ENCODE results near the gene DHRS3.
"Not testable (repeated sequence)": the region's sequence is repeated elsewhere in the genome, so short reads cannot be mapped to it uniquely, and the experiment has no call there.

The DHRS3 gene

DNA sequence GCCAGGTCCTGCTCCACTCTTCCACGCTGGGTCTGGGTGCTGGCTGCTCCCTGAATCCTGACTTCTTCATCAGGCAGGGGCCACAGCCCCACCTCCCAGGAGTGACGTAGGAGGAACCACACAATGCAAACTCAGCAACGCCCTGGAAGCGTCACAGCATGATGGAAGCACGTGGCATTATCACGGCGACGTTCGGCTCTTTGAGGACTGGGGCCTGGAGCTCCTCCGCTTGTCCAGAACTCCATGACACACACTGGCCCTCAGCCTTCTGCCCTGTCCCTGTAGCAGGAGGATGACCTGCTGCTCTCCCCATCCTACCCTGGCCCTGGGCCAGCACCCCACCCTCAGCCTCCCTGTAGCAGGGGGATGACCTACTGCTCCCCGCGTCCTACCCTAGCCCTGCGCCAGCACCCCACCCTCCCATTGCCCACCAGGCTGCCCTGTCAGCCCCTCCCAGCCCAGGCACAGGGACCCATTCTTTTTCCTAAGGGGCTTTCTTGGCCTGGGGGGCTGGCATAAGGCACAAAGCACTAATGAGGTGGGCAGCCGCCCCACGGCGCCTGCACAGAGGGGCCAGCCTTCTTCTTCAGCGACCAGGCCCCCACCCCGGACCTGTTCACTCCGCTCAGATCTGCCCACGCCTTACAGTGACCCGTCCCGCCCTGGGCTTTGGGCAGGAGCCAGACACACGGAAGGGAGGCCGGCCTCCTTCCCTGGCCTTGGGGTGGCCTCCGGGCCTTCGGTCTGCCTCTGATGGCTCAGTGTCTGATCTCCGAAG is 65.7 kb downstream of the DHRS3 start:
- no peak for DNase-seq

- no peak for DNase-seq
Measured at GRCh38 chr1:12551584-12551983, 66.4 kb downstream of the DHRS3 start.

DNA sequence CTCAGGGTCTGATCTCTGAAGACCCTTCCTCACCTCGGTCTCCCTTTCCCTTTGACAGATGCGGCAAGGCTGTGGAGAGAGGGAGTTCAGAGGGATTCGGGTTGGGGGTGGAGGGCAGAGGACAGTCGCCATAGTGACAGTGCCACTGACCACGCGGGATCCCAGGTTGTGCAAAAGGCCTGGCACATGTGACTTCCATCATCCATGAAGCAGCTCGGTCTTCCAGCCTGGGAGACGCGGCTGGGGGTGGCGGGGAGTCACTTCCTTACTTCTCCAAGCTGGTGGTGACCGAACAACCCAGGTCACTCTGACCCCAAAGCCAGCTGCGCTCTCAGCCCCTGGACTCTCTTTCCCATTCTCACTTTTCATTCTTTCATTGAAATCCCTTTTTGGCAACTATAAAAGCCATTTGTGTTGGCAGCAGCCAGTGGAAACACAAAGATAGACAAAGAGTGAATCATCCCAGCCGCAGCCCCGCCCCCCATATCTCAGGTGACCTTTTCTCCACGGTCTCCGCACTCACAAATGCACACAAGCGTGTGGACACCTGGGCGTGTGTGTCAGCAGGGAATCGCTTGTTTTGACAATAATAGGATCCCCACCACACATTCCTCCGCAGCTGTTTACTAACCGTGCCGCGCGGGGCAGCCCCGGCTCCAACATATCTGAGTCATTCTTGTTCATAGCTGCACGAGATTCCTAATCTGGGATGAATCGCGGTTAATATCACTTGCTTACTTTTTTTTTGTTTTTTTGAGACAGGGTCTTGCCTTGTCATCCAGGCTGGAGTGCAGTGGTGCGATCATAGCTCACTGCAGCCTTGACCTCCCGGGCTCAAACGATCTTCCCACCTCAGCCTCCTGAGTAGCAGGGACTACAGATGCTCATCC is 68.3 kb downstream of the DHRS3 start:
- DNase-seq = peak; percentile 87

GRCh38 chr1:12548973-12549459 is 69.0 kb downstream of the DHRS3 start:
- peak; percentile 26 for DNase-seq

GRCh38 chr1:12548279-12548972 is 69.6 kb downstream of the DHRS3 start:
- no peak for DNase-seq

- DNase-seq = no peak
Measured at GRCh38 chr1:12547586-12548225, 70.3 kb downstream of the DHRS3 start.

- DNase-seq = no peak
Measured at GRCh38 chr1:12546771-12547585, 71.0 kb downstream of the DHRS3 start.

GRCh38 chr1:12544992-12545391 is 73.0 kb downstream of the DHRS3 start:
- no peak for DNase-seq

DNA sequence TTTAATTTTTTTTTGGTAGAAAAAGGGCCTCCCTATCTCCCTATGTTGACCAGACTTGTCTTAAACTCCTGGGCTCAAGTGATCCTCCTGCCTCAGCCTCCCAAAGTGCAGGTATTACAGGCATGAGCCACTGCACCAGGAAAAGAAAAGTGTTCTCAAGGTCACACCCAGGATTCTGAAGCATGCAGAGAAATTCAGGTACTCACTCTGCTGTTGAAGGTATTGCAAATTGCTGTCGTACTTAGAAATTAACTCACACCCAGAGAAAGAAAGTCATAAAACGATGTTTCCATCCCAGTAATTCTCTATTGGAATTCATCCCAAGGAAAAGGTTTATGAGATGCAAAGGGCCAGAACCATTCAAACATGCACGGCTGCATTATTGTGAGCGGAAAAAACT is 73.7 kb downstream of the DHRS3 start:
- no peak for DNase-seq

- no peak for DNase-seq
Measured at GRCh38 chr1:12543740-12544154, 74.3 kb downstream of the DHRS3 start.

DNA sequence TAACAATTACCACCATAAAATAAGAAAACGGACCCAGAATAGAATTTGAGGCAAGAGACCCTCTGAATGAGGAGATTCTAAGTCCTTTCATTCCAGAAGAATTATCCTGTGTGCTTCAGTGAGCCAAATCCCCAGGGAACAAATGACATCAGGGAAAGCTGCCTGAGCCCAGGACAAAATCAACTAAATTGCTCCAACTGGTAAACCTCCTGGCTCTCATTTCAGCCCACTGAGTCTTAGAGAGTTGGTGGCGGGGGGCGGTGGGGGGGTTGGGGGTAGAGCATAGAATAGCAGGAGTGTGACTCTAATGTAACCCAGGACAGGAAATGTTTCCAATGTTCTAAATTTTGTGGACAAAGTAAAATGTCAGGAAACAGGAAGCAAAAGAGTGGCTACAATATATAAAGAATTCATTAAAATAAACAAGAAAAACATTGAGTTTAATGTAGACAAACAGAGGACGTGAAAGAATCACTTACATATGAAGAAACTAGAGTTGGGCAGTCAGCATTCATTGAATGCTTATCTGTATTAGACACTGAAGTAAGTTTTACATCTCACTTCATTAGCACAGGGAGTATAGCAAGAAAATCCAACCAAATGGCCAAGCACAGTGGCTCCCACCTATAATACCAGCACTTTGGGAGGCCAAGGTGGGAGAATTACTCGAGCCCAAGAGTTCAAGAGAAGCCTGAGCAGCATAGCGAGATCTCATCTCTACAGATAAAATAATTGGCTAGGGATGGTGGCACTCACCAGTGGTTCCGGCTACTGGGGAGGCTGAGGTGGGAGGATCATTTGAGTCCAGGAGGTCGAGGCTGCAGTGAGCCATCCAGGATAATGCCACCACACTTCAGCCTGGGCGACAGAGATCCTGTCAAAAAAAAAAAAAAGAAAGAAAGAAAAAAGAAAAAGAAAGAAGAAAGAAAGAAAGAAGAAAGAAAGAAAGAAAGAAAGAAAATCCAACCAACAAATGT is 75.1 kb downstream of the DHRS3 start:
- no peak for DNase-seq

GRCh38 chr1:12542138-12542465 is 75.9 kb downstream of the DHRS3 start:
- DNase-seq = no peak

DNA sequence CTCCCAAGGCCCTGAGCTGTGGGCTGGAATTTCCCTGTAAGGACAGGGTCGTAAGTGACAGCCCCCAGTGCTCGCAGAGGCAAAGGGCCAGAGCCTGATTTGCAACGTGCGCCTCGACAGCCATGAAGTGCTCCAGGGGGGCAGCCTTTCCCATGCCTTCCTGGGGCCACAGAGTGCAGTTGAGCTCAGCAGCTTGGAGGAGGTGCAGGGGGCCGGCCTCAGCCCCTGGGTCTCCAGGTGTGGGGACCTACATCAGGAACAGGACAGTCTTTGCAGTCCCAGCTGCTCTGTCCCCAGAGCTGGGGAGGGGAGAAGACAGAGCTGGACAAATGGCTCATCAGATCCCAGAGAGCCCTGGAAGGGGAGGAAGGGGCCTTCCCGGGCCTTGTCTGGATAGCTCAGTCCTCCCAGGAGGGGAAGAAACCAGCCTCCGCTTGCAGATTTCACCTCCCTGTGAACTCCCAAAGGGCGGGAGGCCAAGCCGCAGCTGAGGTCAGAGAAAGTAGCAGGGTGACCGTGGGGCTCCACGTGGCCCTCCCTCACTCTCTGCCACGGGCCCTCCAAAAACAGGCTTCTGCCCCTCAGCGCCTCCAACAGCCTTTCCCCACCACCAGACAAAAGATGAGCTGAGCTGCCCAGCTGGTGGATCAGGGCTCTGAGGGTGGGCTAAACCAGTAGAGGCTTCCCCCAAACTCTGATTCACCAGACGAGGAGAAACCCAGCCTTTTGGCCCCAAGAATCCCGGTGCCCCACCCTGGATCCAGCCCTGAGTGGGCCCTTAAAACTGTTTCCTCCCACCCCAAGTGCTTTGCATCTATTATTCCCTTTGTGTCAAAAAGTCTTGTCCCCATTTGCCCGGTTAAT is 76.5 kb downstream of the DHRS3 start:
- no peak for DNase-seq

GRCh38 chr1:12540580-12541273 is 77.3 kb downstream of the DHRS3 start:
- no peak for DNase-seq

GRCh38 chr1:12539705-12540579 is 78.1 kb downstream of the DHRS3 start:
- peak; percentile 94 for DNase-seq

DNA sequence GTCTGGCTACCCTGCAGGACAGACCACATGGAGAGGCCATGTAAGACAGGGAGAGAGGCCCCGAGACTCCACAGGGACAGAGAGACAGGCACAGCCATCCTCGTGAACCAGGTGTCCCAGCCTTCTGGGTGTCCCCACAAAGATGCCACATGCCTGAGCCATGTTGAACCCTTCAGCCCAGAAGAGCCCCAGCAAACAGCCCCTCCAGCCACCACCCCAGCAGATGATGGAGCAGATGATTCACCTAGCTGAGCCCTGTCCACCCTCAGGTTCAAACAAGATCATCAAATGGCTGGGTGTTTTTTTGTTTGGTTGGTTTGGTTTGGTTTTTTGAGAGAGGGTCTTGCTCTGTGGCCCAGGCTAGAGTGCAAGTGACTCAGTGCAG is 78.7 kb downstream of the DHRS3 start:
- no peak for DNase-seq

GRCh38 chr1:12538536-12538935 is 79.5 kb downstream of the DHRS3 start:
- not testable (repeated sequence) for DNase-seq

- DNase-seq = no peak
Measured at GRCh38 chr1:12537906-12538461, 80.0 kb downstream of the DHRS3 start.

All from EL (cell line).